Germinal center (tissue), 1 donor: Measurements from ENCODE around the gene CHST10.
"Not testable (repeated sequence)": the region's sequence is repeated elsewhere in the genome, so short reads cannot be mapped to it uniquely, and the experiment has no call there.

Source experiments
- DNase-seq: peaks from one replicate; pipeline ENCODE4 v3.0.0; 2012; ENCODE audit warnings: mixed read lengths, low spot score

CHST10 gene

GRCh38 chr2:100393362-100393761, 24.1 kb downstream of the CHST10 start:
- no peak for DNase-seq

- DNase-seq, result no peak
These were observed 24.8 kb downstream of the CHST10 start for GRCh38 chr2:100392715-100393114.

- no peak for DNase-seq
These were observed 25.5 kb downstream of the CHST10 start for GRCh38 chr2:100391735-100392515.

DNA sequence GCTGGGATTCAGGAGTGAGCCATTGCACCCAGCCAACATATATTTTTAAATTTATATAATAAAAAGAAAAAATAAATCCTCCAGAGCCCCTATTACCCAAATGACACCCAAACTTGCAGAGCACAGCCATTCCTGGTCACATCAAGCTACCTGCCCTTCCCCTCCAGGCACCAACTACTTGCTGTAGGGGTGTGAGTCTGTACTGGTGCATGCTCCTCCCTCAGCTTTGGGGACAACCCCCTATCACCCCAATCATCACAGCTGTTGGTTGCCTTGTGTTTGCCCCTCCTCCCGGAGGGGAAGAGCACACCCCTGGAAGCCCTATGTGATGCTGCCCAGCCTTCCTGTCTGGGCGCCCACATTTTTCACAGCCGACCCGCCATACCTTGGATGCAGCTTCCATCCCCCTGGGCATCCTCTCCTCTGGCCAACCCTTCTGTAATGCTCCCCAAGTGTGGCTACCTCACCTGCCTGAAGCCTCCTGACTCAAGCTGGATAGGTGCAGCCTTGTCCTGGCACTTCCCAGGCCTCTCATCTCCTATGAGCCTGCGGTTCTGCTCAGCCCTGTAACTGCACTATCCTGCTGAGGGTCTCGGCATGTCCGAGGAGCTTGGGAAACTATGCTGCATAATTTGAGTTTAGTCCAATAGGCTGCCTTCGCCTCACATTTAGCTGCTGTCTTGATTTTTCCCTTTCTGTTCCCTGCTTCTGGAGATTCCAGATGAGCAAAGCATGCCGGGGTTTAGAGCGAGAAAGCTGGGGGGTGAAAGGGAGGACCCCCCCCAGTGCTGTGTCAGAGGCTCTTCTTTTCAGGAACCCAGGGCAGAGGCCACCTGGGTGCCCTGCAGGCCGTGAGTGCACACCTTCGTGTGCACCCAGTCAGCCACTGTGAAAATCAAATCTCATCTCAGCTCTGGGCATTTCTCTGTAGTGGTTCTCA, 27.2 kb downstream of the CHST10 start:
- no peak for DNase-seq

GRCh38 chr2:100388703-100389102, 28.8 kb downstream of the CHST10 start:
- DNase-seq, result no peak

DNA sequence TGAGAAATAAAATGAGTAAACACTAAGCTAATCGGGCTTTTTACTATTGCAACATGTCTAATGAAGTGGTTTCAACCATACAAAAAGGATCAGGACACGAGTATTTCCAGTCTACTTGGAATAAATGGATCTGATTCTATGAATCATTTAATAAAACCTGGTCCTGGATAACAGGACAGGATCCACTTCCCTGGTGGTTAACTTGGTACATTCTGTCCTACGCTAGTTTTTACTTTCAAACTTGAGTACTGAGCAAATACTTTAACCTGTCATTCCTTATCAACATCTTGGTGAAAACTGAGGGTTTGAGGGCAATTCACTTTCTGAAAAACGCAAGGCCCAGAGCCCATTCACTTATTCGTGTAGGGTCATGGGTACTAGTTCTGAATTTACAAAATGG, 33.5 kb downstream of the CHST10 start:
- DNase-seq, result no peak

GRCh38 chr2:100383306-100383705, 34.2 kb downstream of the CHST10 start:
- DNase-seq, result no peak

GRCh38 chr2:100381240-100381639, 36.2 kb downstream of the CHST10 start:
- peak; percentile 78 for DNase-seq

DNA sequence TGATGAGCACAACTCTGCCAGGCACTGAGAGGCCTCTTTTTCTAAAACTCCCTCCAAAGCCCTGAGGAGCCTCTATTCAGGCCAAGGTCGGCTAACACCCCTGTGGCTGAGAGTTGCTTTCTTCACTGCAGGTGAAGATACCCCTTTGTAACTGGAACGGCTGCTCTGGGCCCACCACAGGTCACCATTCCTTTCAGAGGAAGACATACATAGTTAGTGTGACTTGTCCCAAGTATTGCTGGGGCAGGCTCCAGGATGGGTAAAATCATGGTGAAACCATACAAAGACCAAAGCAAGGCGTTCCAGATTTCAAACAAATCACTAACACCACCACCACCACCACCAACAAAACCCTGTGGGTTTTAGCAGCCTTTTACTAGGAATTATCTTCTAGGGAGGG, 36.8 kb downstream of the CHST10 start:
- no peak for DNase-seq

DNA sequence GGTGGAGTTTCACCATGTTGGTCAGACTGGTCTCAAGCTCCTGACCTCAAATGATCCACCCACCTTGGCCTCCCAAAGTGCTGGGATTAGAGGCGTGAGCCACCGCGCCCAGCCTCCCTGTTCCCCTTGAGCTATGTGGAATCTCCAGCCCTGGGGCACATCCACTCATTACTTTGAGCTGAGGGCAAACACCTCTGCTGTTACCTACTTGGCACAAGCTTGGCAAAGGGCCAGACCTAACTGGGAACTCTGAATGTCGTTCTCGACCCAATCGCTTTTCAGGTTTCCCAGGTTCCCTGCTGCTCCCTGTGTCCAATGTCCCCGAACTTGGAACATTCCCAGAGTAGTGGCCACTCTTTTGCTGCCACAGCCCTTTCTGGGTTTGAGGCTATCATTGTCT, 40.6 kb downstream of the CHST10 start:
- DNase-seq, result no peak

DNA sequence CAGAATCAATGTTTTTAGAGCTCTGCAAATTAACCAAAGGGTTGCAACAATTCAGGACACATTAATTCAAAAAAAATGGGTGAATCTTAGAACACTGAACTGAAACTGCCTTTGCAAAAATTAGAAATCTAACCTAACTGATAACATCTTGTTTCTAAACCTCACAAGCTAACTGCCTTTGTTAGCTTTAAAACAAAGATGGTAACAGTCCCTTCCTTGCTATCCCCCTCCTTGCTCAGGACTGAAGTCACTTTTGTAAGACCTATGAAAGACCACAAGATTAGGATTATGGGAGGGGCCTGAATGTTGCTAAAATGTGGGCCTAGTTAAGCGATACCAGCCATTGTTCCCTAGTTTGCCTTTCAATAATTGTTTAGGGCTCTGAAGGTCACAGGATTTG, 50.3 kb downstream of the CHST10 start:
- DNase-seq, result no peak

DNA sequence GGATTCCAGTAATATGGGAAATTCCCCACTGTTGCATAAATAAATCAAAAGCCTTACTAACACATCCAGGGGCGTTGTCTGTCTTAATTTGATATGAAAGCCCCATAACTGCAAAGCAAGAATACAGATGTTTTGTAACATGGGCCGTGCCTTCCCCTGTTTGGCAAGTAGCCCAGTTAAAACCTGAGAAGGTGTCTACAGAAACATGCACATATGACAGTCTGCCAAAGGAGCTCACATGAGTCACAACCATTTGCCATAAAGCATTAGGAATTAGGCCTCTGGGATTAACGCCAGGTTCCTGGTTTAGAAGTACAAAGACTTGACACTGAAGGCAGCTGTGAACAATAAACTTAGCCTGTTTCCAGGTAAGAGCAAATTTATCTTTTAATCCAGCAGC, 52.0 kb downstream of the CHST10 start:
- DNase-seq, result no peak

DNA sequence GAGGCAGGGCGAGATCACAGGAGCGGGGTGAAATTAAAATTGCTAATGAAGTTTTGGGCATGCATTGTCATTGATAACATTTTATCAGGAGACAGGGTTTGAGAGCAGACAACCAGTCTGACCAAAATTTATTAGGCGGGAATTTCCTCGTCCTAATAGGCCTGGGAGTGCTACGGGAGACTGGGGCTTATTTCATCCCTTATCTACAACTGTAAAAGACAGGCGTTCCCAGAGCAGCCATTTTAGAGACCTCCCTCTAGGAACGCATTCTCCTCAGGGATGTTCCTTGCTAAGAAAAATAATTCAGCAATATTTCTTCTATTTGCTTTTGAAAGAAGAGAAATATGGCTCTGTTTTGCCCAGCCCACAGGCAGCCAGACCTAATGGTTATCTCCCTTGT, 55.2 kb downstream of the CHST10 start:
- not testable (repeated sequence) for DNase-seq

- DNase-seq, result no peak
These were observed 57.9 kb downstream of the CHST10 start for GRCh38 chr2:100359576-100359975.

GRCh38 chr2:100358554-100358953, 58.9 kb downstream of the CHST10 start:
- DNase-seq, result no peak

- DNase-seq, result no peak
These were observed 64.9 kb downstream of the CHST10 start for GRCh38 chr2:100352521-100352920.

DNA sequence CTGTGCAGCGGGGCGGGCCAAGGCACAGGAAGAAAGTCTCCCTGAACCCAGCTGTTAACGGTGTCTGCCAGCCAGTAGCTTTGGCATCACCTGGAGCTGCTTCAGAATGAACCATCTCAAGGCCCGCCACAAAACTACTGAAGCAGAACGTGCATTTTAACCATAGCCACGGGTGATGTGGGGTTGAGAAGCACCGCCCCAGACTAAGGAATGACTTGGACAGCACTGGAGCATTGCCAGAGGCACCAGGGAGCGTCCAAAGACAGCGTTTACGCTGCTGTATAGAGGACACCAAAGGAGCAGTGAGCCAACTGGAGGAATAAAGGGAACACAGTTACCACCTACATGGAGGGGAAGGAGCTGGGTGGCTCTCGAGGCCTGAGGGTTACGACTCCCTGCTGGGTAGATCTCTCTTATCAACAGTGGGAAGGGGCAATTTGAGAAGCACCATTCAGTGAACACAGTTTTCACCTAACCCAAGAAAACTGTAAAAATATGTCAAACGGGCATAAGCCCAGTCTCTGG, 66.7 kb downstream of the CHST10 start:
- DNase-seq, result no peak

- not testable (repeated sequence) for DNase-seq
These were observed 72.3 kb downstream of the CHST10 start for GRCh38 chr2:100345144-100345543.

- DNase-seq, result no peak
These were observed 73.0 kb downstream of the CHST10 start for GRCh38 chr2:100344433-100344832.

DNA sequence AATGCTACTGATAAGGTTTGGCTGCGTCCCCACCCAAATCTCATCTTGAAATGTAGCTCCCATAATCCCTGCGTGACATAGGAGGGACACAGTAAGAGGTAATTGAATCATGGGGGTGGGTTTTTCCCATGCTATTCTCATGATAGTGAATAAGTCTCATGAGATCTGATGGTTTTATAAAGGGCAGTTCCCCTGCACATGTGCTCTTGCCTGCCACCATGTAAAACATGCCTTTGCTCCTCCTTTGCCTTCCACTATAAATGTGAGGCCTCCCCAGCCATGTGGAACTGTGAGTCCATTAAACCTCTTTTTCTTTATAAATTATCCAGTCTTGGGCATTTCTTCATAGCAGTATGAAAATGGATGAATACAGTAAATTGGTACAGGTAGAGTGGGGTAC, 75.0 kb downstream of the CHST10 start:
- DNase-seq, result not testable (repeated sequence)
